BE2C (cell line): ENCODE measurements around the gene FHOD1.

Experiments
- DNase-seq: peaks from one replicate; pipeline ENCODE4 v3.0.0-alpha.2; 2020
- H3K27me3 ChIP-seq: fragments of 250-450 bp; sonication (Bioruptor Pico); 2 replicates; pipeline ENCODE4 v1.5.1; 2020; ENCODE audit warnings: mild to moderate bottlenecking
- H3K36me3 ChIP-seq: fragments of 250-450 bp; sonication (Bioruptor Pico); 2 replicates; pipeline ENCODE4 v1.5.1; 2020; ENCODE audit warnings: mild to moderate bottlenecking
- H3K4me1 ChIP-seq: fragments of 250-450 bp; sonication (Bioruptor Pico); 2 replicates; pipeline ENCODE4 v1.5.1; 2020
- H3K4me3 ChIP-seq: 2 replicates; pipeline ENCODE4 v1.5.1; 2011; ENCODE audit warnings: low read depth, low read length
- H3K9me3 ChIP-seq: fragments of 250-450 bp; sonication (Bioruptor Pico); 2 replicates; pipeline ENCODE4 v1.5.1; 2020
- TF ChIP-seq, protein P1 (sequence below): IDR thresholded peaks from 2 replicates; pipeline ENCODE4 v1.5.1; 2012; ENCODE audit warnings: mild to moderate bottlenecking, low read depth, low read length

FHOD1 gene

GRCh38 chr16:67226804-67227566 is 20.3 kb downstream of the FHOD1 start, which contains the start of gene TMEM208:
TSS of gene TMEM208 (plus strand) at chr16:67227130. CDS start at chr16:67227219, 89 bp downstream.
- Histone ChIP-seq H3K9me3 (no peaks in the 10 kb centered on the region), H3K27me3 (no peaks in the 10 kb centered on the region), H3K4me1 (no peaks in the 10 kb centered on the region; the same call in none of the 2 replicates), H3K4me3 (peak within 1 kb of the TSS; percentile 99), H3K36me3 (peaks cover 39% of the 10 kb centered on the region)
- TF ChIP-seq, protein P1, sequence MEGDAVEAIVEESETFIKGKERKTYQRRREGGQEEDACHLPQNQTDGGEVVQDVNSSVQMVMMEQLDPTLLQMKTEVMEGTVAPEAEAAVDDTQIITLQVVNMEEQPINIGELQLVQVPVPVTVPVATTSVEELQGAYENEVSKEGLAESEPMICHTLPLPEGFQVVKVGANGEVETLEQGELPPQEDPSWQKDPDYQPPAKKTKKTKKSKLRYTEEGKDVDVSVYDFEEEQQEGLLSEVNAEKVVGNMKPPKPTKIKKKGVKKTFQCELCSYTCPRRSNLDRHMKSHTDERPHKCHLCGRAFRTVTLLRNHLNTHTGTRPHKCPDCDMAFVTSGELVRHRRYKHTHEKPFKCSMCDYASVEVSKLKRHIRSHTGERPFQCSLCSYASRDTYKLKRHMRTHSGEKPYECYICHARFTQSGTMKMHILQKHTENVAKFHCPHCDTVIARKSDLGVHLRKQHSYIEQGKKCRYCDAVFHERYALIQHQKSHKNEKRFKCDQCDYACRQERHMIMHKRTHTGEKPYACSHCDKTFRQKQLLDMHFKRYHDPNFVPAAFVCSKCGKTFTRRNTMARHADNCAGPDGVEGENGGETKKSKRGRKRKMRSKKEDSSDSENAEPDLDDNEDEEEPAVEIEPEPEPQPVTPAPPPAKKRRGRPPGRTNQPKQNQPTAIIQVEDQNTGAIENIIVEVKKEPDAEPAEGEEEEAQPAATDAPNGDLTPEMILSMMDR: no peak
- DNase-seq: peak; percentile 99

DNA sequence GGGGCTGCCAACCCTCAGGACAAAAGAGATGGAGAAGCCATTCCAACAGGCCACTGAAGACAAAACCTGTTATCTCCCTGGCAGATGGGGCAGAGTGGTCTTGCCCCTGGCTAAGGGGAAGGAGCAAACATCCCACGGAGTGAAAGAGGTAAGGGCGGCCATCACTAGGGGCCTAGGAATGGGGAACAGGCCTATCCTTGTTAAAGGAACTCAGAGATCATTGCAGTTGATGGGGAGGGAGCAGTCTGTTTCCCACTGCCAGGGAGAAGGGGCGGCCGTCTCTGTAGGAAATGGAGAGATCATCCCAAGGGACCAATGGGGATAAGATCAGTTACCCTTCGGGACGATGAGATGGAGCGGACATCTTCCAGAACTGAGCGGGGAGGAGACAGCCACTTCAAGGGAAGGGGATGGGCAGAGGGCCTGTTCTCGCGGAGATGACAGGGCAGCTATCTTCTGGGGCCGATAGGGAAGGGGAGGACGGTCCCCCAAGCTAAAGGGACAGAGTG is 20.9 kb downstream of the FHOD1 start:
- H3K27me3 ChIP-seq: no peaks in the 10 kb centered on the region
- TF ChIP-seq, protein P1: no peak
- peak overlapping the region; percentile 99 for H3K4me3 ChIP-seq
- H3K36me3 ChIP-seq: peaks cover 34% of the 10 kb centered on the region
- no peaks in the 10 kb centered on the region; the same call in none of the 2 replicates for H3K4me1 ChIP-seq
- DNase-seq: no peak
- no peaks in the 10 kb centered on the region for H3K9me3 ChIP-seq

DNA sequence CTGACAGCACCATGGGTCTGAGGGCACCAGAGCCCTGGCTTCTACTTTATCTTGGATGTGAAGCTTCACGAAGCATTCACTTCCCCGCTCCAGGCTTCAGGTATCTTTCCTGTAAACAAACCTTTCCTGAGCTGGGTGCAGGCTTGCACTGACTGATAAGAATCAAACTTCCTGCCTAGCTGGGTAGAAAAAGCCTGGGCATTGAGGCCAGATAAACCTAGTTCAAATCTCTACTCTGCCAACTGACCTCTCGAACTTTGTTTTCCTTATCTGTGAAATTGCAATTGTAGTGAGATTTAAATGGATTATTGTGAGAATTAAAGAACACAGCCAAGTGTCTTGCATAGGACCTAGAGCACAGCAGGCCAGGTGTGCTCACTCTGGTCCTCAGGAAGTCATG is 23.3 kb downstream of the FHOD1 start:
- Histone ChIP-seq H3K4me3 (no peak overlapping the region), H3K9me3 (no peaks in the 10 kb centered on the region), H3K27me3 (no peaks in the 10 kb centered on the region), H3K4me1 (no peaks in the 10 kb centered on the region; the same call in none of the 2 replicates), H3K36me3 (peaks cover 10% of the 10 kb centered on the region)
- TF ChIP-seq, protein P1: no peak
- no peak for DNase-seq

DNA sequence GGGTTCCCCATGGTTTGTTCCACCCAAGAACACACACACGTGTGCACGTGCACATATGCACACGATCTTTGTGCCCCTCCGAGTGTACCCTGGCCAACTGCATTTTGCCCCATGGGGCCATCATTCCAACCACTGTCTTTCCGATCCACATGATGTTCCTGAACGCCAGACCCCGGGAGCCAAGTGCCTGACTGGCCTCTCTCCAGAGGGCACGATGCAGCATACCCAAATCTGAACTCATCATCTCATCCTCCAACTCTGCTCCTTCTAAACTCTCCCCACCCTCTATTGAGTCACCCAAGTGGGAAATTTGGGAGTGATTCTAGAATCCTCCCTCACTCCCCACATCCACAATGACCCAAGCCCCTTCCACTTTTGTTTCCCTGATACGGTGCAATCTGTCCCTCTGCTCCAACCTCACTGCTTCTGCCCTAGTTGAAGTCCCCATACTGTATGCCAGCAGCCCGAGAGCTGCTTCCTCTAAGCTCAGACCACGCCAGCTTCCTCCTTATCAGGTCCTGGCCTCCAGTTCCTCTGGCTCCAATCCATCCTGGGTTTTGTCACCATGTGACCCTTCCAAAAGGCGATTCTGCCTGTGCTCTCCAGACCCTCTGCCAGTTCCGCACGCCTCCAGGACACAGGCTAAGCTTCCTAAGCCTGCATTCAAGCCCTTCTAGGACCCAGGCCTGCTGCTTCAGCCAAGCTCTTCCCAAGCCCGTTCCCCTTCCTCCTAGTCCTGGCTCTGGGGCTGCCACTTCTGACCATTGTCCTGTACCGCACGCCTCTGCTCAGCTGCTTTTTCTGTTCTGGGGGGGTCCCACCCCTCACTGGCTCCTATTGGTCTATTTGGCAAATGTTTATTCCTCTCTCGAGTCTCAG is 30.4 kb downstream of the FHOD1 start:
- Histone ChIP-seq H3K9me3 (no peaks in the 10 kb centered on the region), H3K4me3 (no peak overlapping the region), H3K27me3 (no peaks in the 10 kb centered on the region), H3K4me1 (peaks cover 14% of the 10 kb centered on the region), H3K36me3 (no peaks in the 10 kb centered on the region)
- TF ChIP-seq, protein P1: no peak
- DNase-seq: peak; percentile 82

DNA sequence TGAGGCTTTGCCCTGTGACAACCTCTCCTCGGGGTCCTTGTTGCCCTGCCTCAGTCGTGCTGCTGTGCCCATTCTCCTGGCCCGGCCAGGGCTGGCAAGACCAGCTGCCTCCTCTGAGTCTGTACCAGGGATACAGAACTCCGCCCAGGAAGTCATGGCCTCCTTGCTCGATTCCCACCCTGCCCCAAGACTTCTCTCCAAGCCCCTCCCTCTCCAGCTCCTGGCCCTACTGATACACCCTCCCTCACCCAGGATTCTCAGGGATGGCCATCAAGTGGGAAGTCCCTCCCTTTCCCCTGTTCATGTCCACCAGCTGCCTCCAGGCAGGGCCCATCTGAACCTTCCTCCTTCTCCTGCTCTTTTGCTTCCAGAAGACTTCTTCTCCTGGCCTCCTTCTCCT is 31.6 kb downstream of the FHOD1 start:
- no peaks in the 10 kb centered on the region for H3K27me3 ChIP-seq
- peaks cover 14% of the 10 kb centered on the region for H3K4me1 ChIP-seq
- H3K9me3 ChIP-seq: no peaks in the 10 kb centered on the region
- DNase-seq: no peak
- H3K4me3 ChIP-seq: no peak overlapping the region
- TF ChIP-seq, protein P1: no peak
- no peaks in the 10 kb centered on the region for H3K36me3 ChIP-seq
